ENCODE data around the gene LSMEM2.
A peak's percentile ranks its signal among the peaks of the same experiment; 100 is the strongest.
"Not testable (repeated sequence)": the region's sequence is repeated elsewhere in the genome, so short reads cannot be mapped to it uniquely, and the experiment has no call there.

LSMEM2 gene

DNA sequence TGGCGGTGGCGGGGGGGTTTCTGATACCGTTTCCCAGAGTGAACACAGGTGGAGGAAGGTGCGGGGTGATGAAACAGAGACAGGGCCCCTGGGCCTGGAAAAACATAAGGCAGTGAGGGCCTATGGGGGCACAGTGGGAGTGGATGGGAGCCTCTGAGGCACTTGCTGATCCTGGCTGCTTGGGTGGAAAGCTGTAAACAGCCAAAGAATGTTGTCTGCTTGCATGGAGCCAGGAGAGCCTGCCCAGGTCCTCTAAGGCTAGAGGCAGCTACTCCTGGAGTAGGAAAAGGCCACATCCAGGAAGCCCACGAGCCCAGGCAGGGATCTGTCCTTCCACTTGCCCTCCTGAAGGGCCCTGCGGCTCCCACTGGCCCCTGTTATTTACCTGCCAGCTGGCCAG lies 12.9 kb upstream of the LSMEM2 start:
- DNase-seq: no peak

DNA sequence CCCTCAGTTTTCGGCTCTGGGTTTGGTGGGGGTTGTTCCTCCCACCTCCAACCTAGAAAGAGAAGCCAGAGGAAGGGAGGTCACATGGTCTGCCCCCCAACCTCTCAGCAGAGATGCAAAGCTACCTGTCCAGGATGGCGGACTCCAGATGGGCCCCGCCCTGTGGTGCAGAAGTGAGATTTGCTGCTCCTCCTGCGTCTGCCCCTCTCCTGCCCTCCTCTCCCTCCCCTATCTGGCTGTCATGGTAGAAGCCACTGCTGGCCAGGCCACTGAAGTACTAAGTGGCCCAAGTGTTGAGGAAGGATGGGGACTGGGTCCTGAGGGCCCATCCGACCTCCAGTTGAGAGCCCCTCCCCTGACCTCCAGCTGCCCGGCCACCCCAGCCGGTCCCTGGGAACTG lies 12.1 kb upstream of the LSMEM2 start:
- DNase-seq: no peak

DNA sequence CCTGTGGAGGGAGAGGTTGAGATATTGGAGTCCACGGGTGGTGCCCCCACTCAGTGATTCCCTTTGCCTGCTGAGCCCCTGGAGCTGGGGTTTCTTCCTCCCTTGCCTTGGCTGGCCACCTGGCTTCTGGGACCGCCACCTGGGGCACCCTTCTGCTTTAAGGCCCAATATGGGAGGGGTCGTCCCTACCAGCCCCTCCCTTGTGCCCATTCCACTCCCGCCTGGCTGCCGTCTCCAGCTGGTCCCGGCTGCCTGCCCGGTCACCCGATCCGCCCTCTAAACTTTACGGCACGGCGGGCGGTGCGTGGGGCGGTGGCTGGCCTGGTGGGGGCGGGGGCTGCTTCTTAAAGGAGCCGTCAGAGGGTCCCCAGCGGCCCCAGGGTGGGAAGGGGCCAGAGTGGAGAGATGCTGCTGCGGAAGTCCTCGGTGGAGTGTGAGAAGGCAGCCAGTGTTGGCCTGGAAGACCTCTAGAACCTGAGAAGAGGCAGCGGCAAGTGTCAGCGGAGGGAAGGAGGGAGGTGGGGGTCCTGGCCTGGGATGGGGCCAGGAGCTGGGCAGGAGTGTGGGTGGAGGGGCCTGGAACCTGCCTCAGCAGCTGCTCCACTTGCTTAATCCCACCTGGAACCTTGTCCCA lies 11.5 kb upstream of the LSMEM2 start:
- DNase-seq: peak; percentile 6

DNA sequence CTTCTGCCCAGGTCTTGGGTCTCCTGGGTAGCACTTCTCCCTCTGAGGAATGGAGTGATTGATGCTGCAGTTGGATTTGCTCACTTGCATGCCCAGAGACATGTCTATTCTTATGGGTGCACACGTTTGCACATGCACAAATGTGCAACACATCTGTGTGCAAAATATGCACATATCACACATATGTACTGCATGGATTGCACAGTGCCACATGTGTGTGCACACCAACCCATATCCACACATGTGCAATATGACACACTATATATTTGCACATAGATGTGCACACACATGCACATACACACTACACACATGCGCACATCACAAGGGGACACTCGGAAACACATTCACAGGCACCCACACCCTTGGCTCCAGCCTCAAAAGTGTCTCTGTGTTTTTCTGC lies 10.6 kb upstream of the LSMEM2 start:
- no peak for DNase-seq

DNA sequence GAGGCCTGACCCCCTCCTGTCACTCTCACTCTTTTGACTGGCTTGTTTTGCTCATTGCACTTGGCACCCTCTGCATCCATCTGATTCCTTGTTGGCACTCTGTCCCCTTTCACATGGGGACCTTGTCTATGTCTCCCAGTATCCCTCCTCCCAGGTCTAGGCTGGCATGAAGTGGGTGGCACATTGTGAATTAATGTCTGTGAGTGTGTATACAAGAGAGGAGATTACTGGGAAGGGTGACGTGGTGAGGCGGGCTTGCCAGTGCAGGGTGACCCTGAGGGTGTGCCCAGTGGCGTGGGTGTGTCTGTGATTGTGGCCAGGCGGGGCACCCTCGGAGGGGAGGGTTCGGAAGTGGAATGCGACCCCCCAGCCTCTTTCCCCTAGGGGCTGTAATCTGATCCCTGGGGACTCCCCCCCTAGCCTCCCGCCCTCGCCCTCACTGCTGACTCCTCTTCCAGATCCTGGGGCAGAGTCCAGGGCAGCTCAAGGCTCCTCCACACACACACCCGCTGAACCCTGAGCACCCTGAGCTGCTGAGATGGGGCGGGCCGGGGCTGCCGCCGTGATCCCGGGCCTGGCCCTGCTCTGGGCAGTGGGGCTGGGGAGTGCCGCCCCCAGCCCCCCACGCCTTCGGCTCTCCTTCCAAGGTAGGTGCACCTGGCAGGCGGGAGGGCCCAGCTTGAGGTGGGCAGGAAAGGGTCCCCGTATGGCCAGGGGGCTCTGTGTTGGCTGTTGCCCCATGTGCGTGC lies 10.0 kb upstream of the LSMEM2 start, which contains the start of gene SEMA3B:
Gene SEMA3B, plus strand, starts transcription at position 445 of the 749 bp plus-strand sequence. Its CDS starts 94 bp downstream, at position 539.
- no peak for DNase-seq

DNA sequence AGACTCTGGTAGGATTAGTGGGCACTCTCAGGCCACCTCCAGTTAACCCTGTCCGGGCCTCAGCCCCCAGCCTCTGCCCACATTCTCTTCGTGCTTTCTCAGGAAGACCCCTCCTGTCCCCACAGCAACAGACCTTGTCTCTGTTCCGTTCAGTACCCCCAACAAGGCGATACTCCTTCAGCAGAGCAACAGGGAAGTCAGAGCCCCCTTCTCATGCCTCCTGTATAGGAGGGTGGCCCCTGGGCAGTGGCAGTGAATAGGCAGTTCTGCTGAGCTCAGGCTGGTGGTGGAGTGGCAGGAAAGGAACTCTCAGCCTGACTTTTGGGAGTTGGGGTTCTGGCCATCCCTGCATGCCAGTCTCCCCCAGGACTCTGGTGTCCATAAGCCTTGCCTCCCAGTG lies 9.4 kb upstream of the LSMEM2 start:
- DNase-seq: no peak

DNA sequence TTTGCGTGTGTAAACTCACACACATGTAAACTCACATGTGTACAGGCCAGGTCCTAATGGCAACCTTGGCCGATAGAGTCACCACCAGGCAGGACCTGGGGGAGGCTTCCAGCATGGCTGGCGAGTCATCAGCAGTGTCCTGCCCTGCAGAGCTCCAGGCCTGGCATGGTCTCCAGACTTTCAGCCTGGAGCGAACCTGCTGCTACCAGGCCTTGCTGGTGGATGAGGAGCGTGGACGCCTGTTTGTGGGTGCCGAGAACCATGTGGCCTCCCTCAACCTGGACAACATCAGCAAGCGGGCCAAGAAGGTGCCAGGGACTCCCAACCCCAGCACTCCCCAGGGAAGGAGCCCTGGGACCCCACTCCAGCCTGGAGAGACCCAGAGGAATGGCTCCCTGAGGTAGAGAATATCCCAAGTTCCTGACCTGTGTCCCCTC lies 8.9 kb upstream of the LSMEM2 start:
- DNase-seq: no peak

DNA sequence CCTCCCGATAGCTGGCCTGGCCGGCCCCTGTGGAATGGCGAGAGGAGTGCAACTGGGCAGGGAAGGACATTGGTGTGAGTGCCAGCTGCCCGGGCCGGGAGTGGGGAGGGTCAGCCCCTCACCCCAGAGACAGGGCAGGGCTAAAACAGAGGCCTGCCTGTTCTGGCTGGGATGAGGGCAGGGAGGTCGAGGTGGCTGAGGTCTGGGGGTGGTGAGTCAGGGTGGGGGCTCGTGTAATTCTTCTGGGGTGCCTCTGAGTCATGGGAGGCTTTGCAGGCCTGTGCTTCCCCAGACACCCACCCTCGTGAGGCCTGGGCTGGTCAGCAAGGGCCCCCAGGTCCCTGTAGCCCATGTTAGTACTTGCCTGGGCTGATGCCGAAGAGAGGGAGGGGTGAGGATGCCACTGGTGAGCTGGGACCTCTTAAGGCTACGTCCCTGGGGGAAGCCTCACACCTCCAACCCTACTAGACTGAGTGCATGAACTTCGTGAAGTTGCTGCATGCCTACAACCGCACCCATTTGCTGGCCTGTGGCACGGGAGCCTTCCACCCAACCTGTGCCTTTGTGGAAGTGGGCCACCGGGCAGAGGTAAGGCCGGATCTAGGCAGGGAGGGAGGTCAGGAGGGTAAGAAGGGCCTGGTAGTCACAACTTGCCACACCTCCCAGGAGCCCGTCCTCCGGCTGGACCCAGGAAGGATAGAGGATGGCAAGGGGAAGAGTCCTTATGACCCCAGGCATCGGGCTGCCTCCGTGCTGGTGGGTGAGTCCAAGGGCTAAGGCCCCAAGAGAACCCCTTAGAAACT lies 8.3 kb upstream of the LSMEM2 start:
- no peak for DNase-seq

DNA sequence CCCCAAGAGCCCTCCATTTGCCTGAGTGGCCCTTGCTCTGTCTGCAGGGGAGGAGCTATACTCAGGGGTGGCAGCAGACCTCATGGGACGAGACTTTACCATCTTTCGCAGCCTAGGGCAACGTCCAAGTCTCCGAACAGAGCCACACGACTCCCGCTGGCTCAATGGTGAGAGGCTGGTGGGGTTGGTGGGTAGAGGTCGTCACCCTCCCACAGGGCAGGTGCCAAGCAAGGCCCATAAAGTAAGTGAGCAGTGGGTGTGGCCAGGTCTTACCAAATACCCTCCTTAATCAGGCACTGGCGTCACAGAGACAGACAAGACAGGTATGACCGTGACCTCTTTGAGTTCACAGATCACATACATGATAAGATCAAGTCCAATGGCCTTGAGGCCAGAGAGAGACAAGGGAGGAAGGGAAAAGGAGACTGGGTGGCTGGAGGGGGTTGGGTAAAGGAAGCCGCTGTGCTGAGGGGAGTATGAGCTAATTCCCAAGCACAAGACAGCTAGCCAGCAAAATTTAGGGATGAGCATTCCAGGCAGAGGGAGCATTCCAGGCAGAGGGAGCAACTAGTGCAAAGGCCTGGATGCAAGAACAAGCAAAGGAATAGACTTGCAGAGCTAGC lies 7.5 kb upstream of the LSMEM2 start:
- DNase-seq: no peak

DNA sequence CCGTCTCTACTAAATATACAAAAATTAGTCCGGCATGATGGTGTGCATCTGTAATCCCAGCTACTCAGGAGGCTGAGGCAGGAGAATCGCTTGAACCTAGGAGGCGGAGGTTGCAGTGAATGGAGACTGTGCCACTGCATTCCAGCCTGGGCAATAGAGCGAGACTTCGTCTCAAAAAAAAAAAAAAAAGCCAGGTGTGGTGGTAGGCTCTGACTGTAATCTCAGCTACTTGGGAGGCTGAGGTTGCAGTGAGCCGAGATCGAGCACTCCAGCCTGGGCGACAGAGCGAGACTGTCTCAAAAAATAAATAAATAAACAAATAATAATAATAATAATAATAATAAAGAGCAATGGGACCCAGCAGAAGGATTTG lies 6.4 kb upstream of the LSMEM2 start:
- not testable (repeated sequence) for DNase-seq

DNA sequence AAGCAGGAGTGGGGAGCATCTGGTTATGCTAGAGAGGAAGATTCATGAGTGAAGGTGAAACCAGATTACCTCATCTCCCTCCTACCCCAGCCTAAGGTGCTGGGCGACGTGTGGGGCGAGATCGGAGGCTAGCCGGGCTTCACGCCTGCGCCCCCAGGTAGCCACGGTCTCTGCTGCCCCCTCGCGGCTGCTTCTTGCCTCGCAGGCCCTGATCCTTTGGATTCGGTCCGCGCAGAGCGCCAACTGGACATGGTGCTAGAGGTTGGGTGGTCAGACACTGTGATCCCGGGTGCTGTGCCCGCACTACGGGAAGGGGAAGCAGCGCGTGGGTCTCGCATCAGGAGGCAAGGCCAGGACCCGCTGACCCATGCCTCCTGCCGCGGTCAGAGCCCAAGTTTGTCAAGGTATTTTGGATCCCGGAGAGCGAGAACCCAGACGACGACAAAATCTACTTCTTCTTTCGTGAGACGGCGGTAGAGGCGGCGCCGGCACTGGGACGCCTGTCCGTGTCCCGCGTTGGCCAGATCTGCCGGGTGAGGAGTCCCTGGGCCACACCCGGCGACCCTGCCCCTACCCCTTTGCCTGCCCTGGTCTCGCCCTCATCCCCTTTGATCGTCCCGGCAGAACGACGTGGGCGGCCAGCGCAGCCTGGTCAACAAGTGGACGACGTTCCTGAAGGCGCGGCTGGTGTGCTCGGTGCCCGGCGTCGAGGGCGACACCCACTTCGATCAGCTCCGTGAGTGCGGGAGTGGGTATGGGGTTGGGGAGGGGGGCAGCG lies 5.8 kb upstream of the LSMEM2 start:
- peak; percentile 67 for DNase-seq

DNA sequence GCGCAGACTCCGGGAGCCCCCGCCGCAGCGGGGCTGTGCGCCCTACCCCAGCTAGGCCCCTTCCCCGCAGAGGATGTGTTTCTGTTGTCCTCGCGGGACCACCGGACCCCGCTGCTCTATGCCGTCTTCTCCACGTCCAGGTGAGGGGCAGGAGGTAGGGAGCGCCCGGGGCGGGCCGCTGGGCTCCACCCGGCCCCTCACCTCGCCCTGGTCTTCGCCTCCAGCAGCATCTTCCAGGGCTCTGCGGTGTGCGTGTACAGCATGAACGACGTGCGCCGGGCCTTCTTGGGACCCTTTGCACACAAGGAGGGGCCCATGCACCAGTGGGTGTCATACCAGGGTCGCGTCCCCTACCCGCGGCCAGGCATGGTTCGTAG lies 5.2 kb upstream of the LSMEM2 start:
- no peak for DNase-seq

DNA sequence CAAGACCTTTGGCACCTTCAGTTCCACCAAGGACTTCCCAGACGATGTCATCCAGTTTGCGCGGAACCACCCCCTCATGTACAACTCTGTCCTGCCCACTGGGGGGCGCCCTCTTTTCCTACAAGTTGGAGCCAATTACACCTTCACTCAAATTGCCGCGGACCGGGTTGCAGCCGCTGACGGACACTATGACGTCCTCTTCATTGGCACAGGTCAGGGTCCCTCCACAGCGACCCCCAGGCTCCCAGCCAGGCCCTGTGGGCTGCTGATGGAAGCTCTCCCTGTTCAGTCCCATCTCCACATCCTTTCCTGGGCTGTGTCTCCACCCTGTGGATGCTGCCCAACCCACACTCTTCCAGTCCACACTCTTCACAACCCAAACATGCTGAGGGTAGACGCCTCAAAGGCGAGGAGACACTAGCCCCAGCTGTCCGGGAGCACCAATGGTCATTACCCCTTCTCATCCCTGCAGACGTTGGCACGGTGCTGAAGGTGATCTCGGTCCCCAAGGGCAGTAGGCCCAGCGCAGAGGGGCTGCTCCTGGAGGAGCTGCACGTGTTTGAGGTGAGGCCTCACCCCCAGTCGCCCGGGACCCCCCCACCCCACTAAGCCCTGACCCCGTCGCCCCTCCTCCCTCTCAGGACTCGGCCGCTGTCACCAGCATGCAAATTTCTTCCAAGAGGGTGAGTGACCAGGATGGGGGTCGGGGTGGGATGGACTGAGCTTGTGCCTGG lies 4.3 kb upstream of the LSMEM2 start:
- peak; percentile 46 for DNase-seq

DNA sequence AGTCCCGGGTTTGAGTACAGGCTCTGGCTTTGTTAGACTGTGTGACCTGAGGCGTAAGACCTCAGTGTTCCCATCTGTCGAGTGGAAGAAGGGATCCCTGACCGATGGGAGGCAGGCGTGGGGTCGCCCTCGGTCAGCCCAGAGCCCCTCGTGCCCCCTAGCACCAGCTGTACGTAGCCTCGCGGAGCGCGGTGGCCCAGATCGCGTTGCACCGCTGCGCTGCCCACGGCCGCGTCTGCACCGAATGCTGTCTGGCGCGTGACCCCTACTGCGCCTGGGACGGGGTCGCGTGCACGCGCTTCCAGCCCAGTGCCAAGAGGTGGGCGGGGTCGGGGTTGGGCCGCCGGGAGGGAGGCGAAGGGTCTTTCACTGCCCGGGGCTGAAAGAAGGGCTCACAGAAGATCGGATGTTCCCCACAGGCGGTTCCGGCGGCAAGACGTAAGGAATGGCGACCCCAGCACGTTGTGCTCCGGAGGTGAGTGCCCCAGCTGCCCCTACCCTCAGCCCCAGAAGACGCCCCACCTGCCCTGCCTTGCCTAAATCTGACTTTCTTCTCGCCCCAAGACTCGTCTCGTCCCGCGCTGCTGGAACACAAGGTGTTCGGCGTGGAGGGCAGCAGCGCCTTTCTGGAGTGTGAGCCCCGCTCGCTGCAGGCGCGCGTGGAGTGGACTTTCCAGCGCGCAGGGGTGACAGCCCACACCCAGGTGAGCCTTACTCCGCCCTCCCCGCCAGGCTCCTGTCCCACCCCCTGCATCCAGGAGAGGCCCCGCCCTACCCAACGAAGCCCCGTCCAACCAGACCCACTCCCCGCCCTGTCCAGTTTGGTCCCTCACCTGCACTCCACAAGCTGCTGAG lies 3.5 kb upstream of the LSMEM2 start:
- DNase-seq: no peak

DNA sequence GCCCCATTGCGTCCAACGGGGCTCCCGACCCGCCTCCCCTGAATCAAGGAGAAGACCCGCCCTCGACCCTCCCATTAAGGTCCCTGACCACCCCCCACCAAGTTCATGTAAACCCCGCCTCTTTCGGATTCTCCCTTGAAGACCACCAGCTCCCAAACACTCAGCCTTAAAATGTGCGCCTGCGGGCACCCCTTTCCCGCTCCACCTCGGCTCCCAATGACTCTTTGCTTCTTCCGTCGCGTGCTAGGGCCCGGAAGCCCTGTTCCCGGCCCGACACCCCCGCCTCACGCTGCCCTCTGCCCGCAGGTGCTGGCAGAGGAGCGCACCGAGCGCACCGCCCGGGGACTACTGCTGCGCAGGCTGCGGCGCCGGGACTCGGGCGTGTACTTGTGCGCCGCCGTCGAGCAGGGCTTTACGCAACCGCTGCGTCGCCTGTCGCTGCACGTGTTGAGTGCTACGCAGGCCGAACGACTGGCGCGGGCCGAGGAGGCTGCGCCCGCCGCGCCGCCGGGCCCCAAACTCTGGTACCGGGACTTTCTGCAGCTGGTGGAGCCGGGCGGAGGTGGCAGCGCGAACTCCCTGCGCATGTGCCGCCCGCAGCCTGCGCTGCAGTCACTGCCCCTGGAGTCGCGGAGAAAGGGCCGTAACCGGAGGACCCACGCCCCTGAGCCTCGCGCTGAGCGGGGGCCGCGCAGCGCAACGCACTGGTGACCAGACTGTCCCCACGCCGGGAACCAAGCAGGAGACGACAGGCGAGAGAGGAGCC lies 2.7 kb upstream of the LSMEM2 start:
- no peak for DNase-seq

DNA sequence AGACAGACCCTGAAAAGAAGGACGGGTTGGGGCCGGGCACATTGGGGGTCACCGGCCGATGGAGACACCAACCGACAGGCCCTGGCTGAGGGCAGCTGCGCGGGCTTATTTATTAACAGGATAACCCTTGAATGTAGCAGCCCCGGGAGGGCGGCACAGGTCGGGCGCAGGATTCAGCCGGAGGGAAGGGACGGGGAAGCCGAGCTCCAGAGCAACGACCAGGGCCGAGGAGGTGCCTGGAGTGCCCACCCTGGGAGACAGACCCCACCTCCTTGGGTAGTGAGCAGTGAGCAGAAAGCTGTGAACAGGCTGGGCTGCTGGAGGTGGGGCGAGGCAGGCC lies 2.2 kb upstream of the LSMEM2 start:
- no peak for DNase-seq

DNA sequence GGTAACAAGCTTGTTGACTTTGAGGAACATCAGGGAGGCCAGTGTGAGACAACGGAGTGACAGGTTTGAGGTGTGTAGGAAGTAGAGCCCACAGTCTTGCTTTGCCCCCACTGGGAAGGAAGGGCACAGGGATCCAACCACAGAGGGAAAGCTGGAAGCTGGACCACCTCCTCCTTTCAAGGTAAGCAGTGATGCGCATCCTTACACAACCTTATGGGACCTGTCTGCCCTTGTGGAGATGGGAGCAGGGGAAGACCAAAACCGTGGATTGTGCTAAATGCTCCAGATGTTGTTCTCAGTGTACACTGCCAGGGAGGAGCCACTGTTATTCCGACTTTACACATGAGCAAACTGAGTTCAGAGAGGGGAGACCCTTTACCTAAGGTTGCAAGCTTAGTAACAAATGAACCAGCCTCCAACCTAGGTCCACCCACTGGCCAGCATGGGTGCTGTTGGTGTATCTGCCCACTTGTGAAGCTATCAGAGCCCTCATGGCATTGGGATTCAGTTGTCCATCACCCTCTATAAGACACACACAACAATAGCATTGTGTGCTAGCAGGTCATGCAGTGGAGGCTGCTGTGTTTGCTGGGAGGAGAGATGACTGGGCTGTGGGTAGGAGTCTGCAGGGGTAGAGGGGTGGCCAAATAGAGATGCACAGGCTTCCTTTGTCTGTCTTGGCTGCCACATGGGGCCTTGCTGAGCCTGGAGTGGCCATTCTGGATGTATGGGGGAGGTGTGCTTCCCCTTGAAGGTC lies 586 bp upstream of the LSMEM2 start:
- DNase-seq: no peak

DNA sequence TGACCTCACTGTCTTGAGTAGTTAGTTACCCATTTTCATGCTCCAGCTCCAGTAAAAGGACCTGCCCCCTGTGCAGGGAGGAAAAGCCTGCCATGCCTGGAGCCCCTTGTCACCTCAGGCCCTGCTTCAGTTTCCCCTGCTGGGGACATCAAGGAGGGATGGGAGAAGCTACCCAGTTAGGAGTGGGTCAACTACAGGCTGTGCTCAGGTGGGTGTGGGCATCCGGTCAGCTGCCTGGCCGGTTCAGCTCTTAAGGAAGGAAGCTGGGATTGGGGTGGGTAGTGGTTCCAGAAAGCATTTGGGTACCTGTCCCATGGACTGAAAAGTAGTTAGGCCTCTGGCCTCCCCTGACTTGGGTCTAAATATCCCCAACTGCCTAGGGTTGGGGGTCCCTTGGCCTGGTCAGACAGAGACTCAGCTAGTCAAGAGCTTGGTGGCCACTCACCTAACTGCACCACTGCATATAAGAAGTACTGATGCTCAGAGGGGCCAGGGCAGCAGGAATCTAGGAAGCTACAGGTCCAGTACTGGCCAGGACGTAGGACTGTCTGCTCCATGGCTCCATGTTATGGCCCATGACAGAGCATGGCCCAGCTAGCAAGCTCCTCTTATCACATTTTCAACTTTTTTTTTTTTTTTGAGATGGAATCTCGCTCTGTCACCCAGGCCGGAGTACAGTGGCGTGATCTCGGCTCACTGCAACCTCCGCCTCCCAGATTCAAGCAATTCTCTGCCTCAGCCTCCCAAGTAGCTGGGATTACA lies 549 bp downstream of the LSMEM2 start:
- no peak for DNase-seq

DNA sequence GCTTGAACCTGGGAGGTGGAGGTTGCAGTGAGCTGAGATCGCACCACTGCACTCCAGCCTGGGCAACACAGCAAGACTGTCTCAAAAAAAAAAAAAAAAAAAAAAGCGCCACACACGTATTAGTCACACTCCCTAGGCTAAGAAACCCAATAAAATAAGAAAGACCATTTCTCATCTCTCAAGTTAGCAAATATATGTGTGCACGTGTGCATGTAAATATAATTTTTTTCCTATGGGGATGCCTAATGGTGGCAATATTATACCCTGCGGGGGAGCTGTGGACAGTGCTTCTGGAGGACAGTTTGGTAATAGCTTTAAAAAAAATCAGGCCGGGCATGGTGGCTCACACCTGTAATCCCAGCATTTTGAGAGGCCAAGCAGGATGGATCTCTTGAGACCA lies 5.2 kb downstream of the LSMEM2 start:
- not testable (repeated sequence) for DNase-seq

Data from COR-L47 (cell line).